ENCODE data around the gene KDM4F. TPM values are rescaled to one million over a fixed set of nuclear protein-coding genes. Genes with fewer than 3 reads are reported as not detected.
"Not testable (repeated sequence)": the region's sequence is repeated elsewhere in the genome, so short reads cannot be mapped to it uniquely, and the experiment has no call there.

KDM4F gene
- total RNA-seq (2021; ENCODE audit: unreplicated experiment) (not detected), Bru-seq, nascent RNA (not detected), BruChase-seq, experiment 1, labeled RNA remaining after a 6-hour chase (not detected), BruChase-seq, experiment 2, labeled RNA remaining after a 2-hour chase (not detected)
- not detected in 2 replicates for polyA plus RNA-seq (2012)
- long read RNA-seq: 0 reads

DNA sequence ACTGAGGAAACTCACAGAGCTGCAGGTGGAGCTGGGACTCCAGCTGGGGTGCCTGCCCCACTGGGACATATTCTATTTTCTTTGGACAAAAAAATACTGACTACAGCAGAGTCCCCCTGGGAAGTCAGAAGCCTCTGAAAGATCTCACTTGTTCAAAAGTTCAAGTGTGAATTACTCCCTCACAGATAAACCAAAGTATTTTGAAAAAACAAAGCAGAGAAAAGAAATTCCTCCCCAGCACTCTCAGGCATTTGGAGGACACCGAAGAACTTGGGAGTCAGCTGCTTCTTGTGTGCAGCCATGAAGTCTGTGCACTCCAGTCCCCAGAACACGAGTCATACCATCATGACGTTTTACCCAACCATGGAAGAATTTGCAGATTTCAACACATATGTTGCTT is at the start of gene KDM4F:
Gene KDM4F, plus strand, starts transcription at position 301 of the 400 bp plus-strand sequence.
- H3K4me1 ChIP-seq (ENCODE audit: control insufficient read depth in 1 of 2, insufficient read depth in 2 of 2, low read length in 2 of 2); H3K79me2 ChIP-seq (ENCODE audit: insufficient read depth, low read length); intact Hi-C loops (cut with micrococcal nuclease); H3K9me3 ChIP-seq (ENCODE audit: control insufficient read depth in 1 of 2, insufficient read depth in 1 of 2, low read depth in 1 of 2, low read length in 2 of 2); H3K9me2 ChIP-seq (ENCODE audit: insufficient read depth); H3K27ac ChIP-seq (ENCODE audit: low read depth, low read length); RAD21 ChIA-PET (ENCODE audit: low non-redundant PET in 1 of 2, low total read pairs in 2 of 2, uncharacterized antibody in 2 of 2, unreplicated experiment in 2 of 2); H3K36me3 ChIP-seq (ENCODE audit: control insufficient read depth in 1 of 2, insufficient read depth in 2 of 2, low read length in 2 of 2); H3K9ac ChIP-seq (ENCODE audit: low read length); H4K20me1 ChIP-seq (ENCODE audit: insufficient read depth); CTCF ChIA-PET; H3K4me3 ChIP-seq (replicated peaks in 1 of 2; ENCODE audit: low read depth in 1 of 2, low read length in 2 of 2); ATAC-seq; DNase-seq (ENCODE audit: low read depth, low spot score); POLR2A ChIA-PET; H2AFZ ChIP-seq (ENCODE audit: low read depth, low read length, poor library complexity, severe bottlenecking); BruUV-seq (replicated peaks); H3K4me2 ChIP-seq (ENCODE audit: low read length): not testable (repeated sequence)
- peaks cover 16% of the 10 kb centered on the region for H3K27me3 ChIP-seq (ENCODE audit: insufficient read depth, low read length)

DNA sequence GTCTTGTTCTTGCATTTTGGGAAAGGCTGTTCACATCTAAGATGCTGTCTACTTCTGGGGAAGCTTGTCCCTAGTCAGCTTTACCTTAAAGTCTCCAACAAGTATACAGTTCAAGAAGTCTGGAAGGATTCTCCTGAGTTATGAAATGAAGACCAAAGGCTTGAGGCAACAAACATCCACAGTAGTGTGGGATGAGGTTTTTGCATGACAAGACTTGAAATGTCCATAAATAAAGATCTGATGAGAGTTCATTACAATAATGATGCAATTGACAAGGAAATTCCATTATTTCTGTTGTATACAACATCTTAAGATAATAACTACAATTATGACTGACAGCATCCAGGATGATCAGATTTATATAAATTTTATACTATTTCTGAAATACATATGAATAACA is 45.5 kb upstream of the KDM4F start:
- ATAC-seq (no peak), DNase-seq (ENCODE audit: low read depth, low spot score) (no peak)
- no peak overlapping the region for H2AFZ ChIP-seq (ENCODE audit: low read depth, low read length, poor library complexity, severe bottlenecking)
- BruUV-seq (replicated peaks): no TSS peak
- 0 out of 2 replicates have a peak, but pooled peaks cover 4% of the 10 kb centered on the region for H3K9me2 ChIP-seq (ENCODE audit: insufficient read depth)
- H3K9ac ChIP-seq (ENCODE audit: low read length): no peak overlapping the region
- no peaks in the 10 kb centered on the region for H3K9me3 ChIP-seq (ENCODE audit: control insufficient read depth in 1 of 2, insufficient read depth in 1 of 2, low read depth in 1 of 2, low read length in 2 of 2)
- no peaks in the 10 kb centered on the region for H4K20me1 ChIP-seq (ENCODE audit: insufficient read depth)
- ChIA-PET CTCF (no interaction called here), RAD21 (ENCODE audit: low non-redundant PET in 1 of 2, low total read pairs in 2 of 2, uncharacterized antibody in 2 of 2, unreplicated experiment in 2 of 2) (no interaction called here), POLR2A (no interaction called here)
- H3K27ac ChIP-seq (ENCODE audit: low read depth, low read length): no peak overlapping the region
- intact Hi-C loops (cut with micrococcal nuclease): no loop called here
- no peaks in the 10 kb centered on the region for H3K79me2 ChIP-seq (ENCODE audit: insufficient read depth, low read length)
- no peaks in the 10 kb centered on the region for H3K36me3 ChIP-seq (ENCODE audit: control insufficient read depth in 1 of 2, insufficient read depth in 2 of 2, low read length in 2 of 2)
- no peak overlapping the region for H3K4me2 ChIP-seq (ENCODE audit: low read length)
- no peaks in the 10 kb centered on the region for H3K4me1 ChIP-seq (ENCODE audit: control insufficient read depth in 1 of 2, insufficient read depth in 2 of 2, low read length in 2 of 2)
- TF ChIP-seq EZH2phosphoT487 (IDR thresholded peaks at IDR 0.05; ENCODE audit: borderline replicate concordance): no peak
- no peak for TF ChIP-seq JUND (IDR thresholded peaks at IDR 0.05)
- TF ChIP-seq TCF7L2 (IDR thresholded peaks at IDR 0.05; ENCODE audit: borderline replicate concordance, extremely low read depth, insufficient read depth, insufficient read length): no peak
- no peak for TF ChIP-seq SP1 (IDR thresholded peaks at IDR 0.05; ENCODE audit: low read depth)
- no peak for TF ChIP-seq EZH2 (IDR thresholded peaks at IDR 0.05)
- TF ChIP-seq, protein P1, sequence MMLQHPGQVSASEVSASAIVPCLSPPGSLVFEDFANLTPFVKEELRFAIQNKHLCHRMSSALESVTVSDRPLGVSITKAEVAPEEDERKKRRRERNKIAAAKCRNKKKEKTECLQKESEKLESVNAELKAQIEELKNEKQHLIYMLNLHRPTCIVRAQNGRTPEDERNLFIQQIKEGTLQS (IDR thresholded peaks at IDR 0.05): no peak
- no peak for TF ChIP-seq EGR1 (IDR thresholded peaks at IDR 0.05; ENCODE audit: low read depth)
- TF ChIP-seq ZFX (IDR thresholded peaks at IDR 0.05): no peak
- H3K27me3 ChIP-seq (ENCODE audit: insufficient read depth, low read length): no peaks in the 10 kb centered on the region
- H3K4me3 ChIP-seq (replicated peaks in 1 of 2; ENCODE audit: low read depth in 1 of 2, low read length in 2 of 2): no peak overlapping the region

Data from HCT116 (cell line).